Measurements from ENCODE around the gene FGF12. TPM values are rescaled to one million over a fixed set of nuclear protein-coding genes. Genes with fewer than 3 reads are reported as not detected.

The FGF12 gene
- total and polyA plus RNA-seq, 7 experiments from 2014 or later = not detected

DNA sequence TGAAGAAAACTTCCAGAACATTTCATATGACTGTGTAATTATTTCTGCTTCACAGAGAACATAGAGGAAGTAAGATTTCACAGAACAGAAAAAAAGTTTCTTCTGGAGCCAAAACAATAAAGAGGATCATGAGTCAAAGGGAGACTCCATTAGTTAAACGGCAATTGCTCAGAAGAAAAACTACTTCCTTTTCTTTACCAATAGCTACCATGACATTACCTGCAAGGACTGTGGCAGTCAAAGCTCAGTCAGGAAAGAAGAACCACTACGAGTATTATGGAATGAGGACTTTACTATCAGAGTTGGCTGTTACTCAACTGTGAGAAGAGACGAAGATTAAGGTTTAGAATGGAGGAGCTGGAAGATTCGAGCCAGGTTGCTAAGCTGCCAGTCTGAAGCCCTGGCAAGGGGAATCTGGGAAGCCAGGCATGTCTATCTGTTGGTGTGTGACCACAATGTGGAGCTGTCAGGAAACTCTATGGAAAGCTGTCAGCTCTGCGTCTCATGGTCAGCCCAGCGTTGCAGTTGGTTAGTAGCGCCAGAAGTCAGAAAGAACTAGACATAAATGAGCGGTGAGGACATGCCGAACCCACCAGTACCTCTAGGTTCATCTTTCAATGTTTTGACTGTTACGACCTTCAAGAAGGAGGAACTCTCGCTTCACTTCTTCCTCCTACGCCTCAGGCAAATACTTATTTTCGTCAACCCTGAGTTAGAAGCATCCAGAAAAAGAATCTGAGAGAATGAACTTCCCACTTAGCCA is 604.3 kb downstream of the FGF12 start:
- ChIA-PET CTCF (no interaction called here), POLR2A (no interaction called here)
- no peaks in the 10 kb centered on the region for H3K4me1 ChIP-seq (ENCODE audit: control insufficient read depth in 2 of 2, insufficient read depth in 2 of 2, low read length in 2 of 2)
- no peaks in the 10 kb centered on the region for H3K36me3 ChIP-seq (ENCODE audit: control insufficient read depth in 2 of 3, insufficient read depth in 3 of 3, low read length in 3 of 3)
- Mint-ChIP-seq H3K9me3 (peaks cover 0 to 7% (median 0%) of the 10 kb centered on the region in 11 donors), H3K4me3 (no peak overlapping the region), H3K27ac (no peak overlapping the region), H3K27me3 (peaks cover 0 to 5% (median 0%) of the 10 kb centered on the region in 5 donors), H3K4me1 (no peaks in the 10 kb centered on the region), H3K36me3 (no peaks in the 10 kb centered on the region)
- H3K9me3 ChIP-seq (ENCODE audit: control insufficient read depth in 2 of 3, low read length in 3 of 3) = no peaks in the 10 kb centered on the region
- intact Hi-C loops (cut with micrococcal nuclease) = no loop called here
- H3K27me3 ChIP-seq (ENCODE audit: control insufficient read depth in 2 of 2, insufficient read depth in 2 of 2, low read length in 2 of 2) = no peaks in the 10 kb centered on the region
- no peak for DNase-seq
- H3K4me3 ChIP-seq (ENCODE audit: low read length) = no peak overlapping the region
- no peak overlapping the region for H3K27ac ChIP-seq (ENCODE audit: low read depth, low read length)
- no peak for ATAC-seq

DNA sequence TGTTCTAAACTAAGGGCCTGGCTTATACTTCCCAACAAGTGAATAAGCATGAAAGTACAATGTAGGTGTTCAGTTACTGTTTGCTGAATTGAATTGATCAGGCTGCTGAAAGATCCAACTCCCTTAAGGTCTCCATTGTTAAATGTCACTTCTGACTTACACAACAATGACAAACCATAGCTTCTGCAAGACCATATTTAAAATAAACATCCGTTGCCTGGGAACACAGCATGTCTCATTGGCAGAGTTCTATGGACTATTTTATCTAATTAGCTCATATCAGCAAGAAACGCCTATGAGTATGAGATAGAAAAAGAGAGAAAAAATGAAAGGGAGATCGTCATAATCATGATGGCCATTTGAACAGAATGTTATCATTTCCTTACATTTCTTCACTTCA is 605.4 kb downstream of the FGF12 start:
- Mint-ChIP-seq H3K27ac (no peak overlapping the region), H3K4me1 (no peaks in the 10 kb centered on the region), H3K9me3 (peaks cover 0 to 9% (median under 1%) of the 10 kb centered on the region in 11 donors), H3K36me3 (no peaks in the 10 kb centered on the region), H3K4me3 (no peak overlapping the region), H3K27me3 (peaks cover 0 to 4% (median 0%) of the 10 kb centered on the region in 5 donors)
- H3K36me3 ChIP-seq (ENCODE audit: control insufficient read depth in 2 of 3, insufficient read depth in 3 of 3, low read length in 3 of 3) = no peaks in the 10 kb centered on the region
- no peak overlapping the region for H3K4me3 ChIP-seq (ENCODE audit: low read length)
- H3K4me1 ChIP-seq (ENCODE audit: control insufficient read depth in 2 of 2, insufficient read depth in 2 of 2, low read length in 2 of 2) = no peaks in the 10 kb centered on the region
- H3K27ac ChIP-seq (ENCODE audit: low read depth, low read length) = no peak overlapping the region
- POLR2A ChIA-PET = no interaction called here
- CTCF ChIA-PET = interaction anchor here (0.8 kb wide), 1 partner anchor 19 kb away, joined by 3 read pairs; no protein-coding TSS in a partner anchor
- no peaks in the 10 kb centered on the region for H3K27me3 ChIP-seq (ENCODE audit: control insufficient read depth in 2 of 2, insufficient read depth in 2 of 2, low read length in 2 of 2)
- no peaks in the 10 kb centered on the region for H3K9me3 ChIP-seq (ENCODE audit: control insufficient read depth in 2 of 3, low read length in 3 of 3)
- no peak for DNase-seq
- intact Hi-C loops (cut with micrococcal nuclease) = no loop called here
- no peak for ATAC-seq

DNA sequence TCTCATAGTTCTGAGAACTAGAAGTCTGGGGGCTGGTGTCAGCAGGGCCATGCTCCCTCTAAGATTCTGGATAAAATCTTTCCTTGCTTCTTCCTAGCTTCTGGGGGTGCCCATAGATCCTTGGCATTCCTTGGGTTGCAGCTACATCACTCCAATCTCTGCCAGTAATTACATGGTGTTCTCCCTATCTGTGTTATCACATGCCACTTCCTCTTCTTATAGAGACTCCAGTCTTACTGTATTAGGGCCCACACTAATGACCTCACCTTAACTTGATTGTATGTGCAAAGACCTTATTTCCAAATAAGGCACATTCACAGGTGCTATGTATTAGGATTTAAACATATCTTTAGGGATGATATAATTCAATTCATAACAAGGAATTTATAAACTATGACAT is 618.5 kb downstream of the FGF12 start:
- CTCF ChIA-PET = no interaction called here
- H3K4me1 ChIP-seq (ENCODE audit: control insufficient read depth in 2 of 2, insufficient read depth in 2 of 2, low read length in 2 of 2) = no peaks in the 10 kb centered on the region
- H3K36me3 Mint-ChIP-seq = no peaks in the 10 kb centered on the region
- ATAC-seq = no peak
- no peaks in the 10 kb centered on the region for H3K4me1 Mint-ChIP-seq
- H3K4me3 ChIP-seq (ENCODE audit: low read length) = no peak overlapping the region
- no peak overlapping the region for H3K4me3 Mint-ChIP-seq
- intact Hi-C loops (cut with micrococcal nuclease) = no loop called here
- POLR2A ChIA-PET = no interaction called here
- no peak overlapping the region for H3K27ac ChIP-seq (ENCODE audit: low read depth, low read length)
- no peak for DNase-seq
- H3K27me3 Mint-ChIP-seq = no peaks in the 10 kb centered on the region
- H3K36me3 ChIP-seq (ENCODE audit: control insufficient read depth in 2 of 3, insufficient read depth in 3 of 3, low read length in 3 of 3) = no peaks in the 10 kb centered on the region
- no peaks in the 10 kb centered on the region for H3K27me3 ChIP-seq (ENCODE audit: control insufficient read depth in 2 of 2, insufficient read depth in 2 of 2, low read length in 2 of 2)
- H3K9me3 Mint-ChIP-seq = peaks cover 0 to 12% (median 0%) of the 10 kb centered on the region in 11 donors
- no peaks in the 10 kb centered on the region for H3K9me3 ChIP-seq (ENCODE audit: control insufficient read depth in 2 of 3, low read length in 3 of 3)
- no peak overlapping the region for H3K27ac Mint-ChIP-seq

DNA sequence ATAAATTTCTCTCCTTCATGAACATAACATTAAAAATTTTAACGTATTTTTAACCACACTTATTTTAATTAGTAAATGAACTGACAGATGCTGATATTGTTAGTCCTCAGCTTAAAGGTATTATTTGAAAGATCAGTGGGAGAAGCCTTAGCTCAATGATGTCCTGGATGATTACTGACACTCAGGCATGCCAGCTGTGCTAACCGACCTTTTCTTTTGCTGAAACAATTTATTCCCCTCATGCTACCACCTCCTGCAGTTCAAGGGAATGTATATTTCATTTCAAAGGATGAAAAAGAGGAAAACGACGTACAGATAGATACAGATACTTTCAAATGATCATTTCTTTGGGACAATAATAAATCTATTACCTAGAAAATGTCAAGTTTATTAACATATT is 620.8 kb downstream of the FGF12 start:
- no peaks in the 10 kb centered on the region for H3K36me3 Mint-ChIP-seq
- DNase-seq = no peak
- H3K9me3 Mint-ChIP-seq = peaks cover 0 to 4% (median 0%) of the 10 kb centered on the region in 11 donors
- intact Hi-C loops (cut with micrococcal nuclease) = no loop called here
- ATAC-seq = no peak
- Histone ChIP-seq H3K36me3 (ENCODE audit: control insufficient read depth in 2 of 3, insufficient read depth in 3 of 3, low read length in 3 of 3) (no peaks in the 10 kb centered on the region), H3K27me3 (ENCODE audit: control insufficient read depth in 2 of 2, insufficient read depth in 2 of 2, low read length in 2 of 2) (no peaks in the 10 kb centered on the region), H3K4me3 (ENCODE audit: low read length) (no peak overlapping the region), H3K4me1 (ENCODE audit: control insufficient read depth in 2 of 2, insufficient read depth in 2 of 2, low read length in 2 of 2) (no peaks in the 10 kb centered on the region), H3K27ac (ENCODE audit: low read depth, low read length) (no peak overlapping the region), H3K9me3 (ENCODE audit: control insufficient read depth in 2 of 3, low read length in 3 of 3) (no peaks in the 10 kb centered on the region)
- H3K27ac Mint-ChIP-seq = no peak overlapping the region
- no peaks in the 10 kb centered on the region for H3K4me1 Mint-ChIP-seq
- no peak overlapping the region for H3K4me3 Mint-ChIP-seq
- ChIA-PET CTCF (interaction anchor here (0.6 kb wide), 1 partner anchor 951 kb away, joined by 3 read pairs; no protein-coding TSS in a partner anchor), POLR2A (no interaction called here)
- H3K27me3 Mint-ChIP-seq = no peaks in the 10 kb centered on the region

DNA sequence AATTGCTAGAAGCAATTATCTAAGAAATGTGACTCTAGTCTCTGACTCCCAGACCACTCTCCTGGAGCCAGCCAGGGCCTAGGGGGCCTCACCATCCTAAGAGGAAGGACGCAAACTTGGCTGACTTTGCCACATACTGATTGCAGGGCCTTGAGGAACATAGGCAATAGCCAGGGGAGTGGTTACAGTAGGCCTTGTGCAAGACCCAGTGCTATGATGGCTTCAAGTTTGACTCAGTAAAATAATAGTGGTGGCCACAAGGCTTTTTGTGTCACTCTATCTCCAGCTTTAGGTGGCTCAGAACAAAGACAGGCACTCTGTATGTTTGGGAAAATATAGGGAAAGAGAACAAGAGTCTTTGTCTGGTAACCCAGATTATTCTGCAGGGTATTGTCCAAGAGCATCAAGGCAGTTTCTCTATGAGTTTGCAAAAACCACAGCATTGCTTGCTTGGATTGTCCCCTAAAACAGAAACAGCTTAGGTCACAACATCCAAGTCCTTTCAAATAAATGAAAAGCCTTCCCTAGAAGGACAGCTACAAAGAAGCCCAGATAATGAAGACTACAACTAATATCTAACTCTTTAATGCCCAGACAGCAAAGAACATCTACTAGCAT is 634.8 kb downstream of the FGF12 start:
- no peaks in the 10 kb centered on the region for H3K36me3 ChIP-seq (ENCODE audit: control insufficient read depth in 2 of 3, insufficient read depth in 3 of 3, low read length in 3 of 3)
- ATAC-seq = no peak
- no peak overlapping the region for H3K27ac Mint-ChIP-seq
- no peaks in the 10 kb centered on the region for H3K27me3 ChIP-seq (ENCODE audit: control insufficient read depth in 2 of 2, insufficient read depth in 2 of 2, low read length in 2 of 2)
- peaks cover 0 to 26% (median 0%) of the 10 kb centered on the region in 11 donors for H3K9me3 Mint-ChIP-seq
- ChIA-PET POLR2A (no interaction called here), CTCF (no interaction called here)
- H3K4me3 Mint-ChIP-seq = no peak overlapping the region
- no peak overlapping the region for H3K27ac ChIP-seq (ENCODE audit: low read depth, low read length)
- H3K4me3 ChIP-seq (ENCODE audit: low read length) = no peak overlapping the region
- H3K4me1 Mint-ChIP-seq = no peaks in the 10 kb centered on the region
- DNase-seq = no peak
- H3K36me3 Mint-ChIP-seq = no peaks in the 10 kb centered on the region
- H3K4me1 ChIP-seq (ENCODE audit: control insufficient read depth in 2 of 2, insufficient read depth in 2 of 2, low read length in 2 of 2) = no peaks in the 10 kb centered on the region
- no peaks in the 10 kb centered on the region for H3K9me3 ChIP-seq (ENCODE audit: control insufficient read depth in 2 of 3, low read length in 3 of 3)
- intact Hi-C loops (cut with micrococcal nuclease) = no loop called here
- no peaks in the 10 kb centered on the region for H3K27me3 Mint-ChIP-seq

DNA sequence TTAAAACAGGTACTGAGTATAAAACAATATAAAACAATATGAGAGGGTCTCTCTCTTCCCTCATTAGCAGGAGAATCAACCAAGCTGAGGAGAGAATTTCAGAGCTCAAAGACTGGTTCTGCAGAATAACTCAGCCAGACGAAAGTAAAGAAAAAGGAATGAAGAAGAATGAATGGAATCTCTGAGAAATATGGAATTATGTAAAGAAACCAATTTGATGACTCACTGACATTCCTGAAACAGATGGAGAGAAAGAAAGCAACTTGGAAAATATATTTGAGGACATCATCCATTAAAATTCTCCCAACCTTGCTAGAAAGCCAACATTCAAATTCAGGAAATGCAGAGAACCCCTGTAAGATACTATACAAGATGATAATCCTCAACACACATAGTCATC is 635.5 kb downstream of the FGF12 start:
- CTCF ChIA-PET = no interaction called here
- no peaks in the 10 kb centered on the region for H3K36me3 ChIP-seq (ENCODE audit: control insufficient read depth in 2 of 3, insufficient read depth in 3 of 3, low read length in 3 of 3)
- no peaks in the 10 kb centered on the region for H3K36me3 Mint-ChIP-seq
- H3K27ac ChIP-seq (ENCODE audit: low read depth, low read length) = no peak overlapping the region
- no peaks in the 10 kb centered on the region for H3K27me3 Mint-ChIP-seq
- ATAC-seq (no peak), DNase-seq (no peak)
- intact Hi-C loops (cut with micrococcal nuclease) = no loop called here
- no peak overlapping the region for H3K27ac Mint-ChIP-seq
- no peak overlapping the region for H3K4me3 Mint-ChIP-seq
- H3K27me3 ChIP-seq (ENCODE audit: control insufficient read depth in 2 of 2, insufficient read depth in 2 of 2, low read length in 2 of 2) = no peaks in the 10 kb centered on the region
- H3K9me3 ChIP-seq (ENCODE audit: control insufficient read depth in 2 of 3, low read length in 3 of 3) = no peaks in the 10 kb centered on the region
- no peak overlapping the region for H3K4me3 ChIP-seq (ENCODE audit: low read length)
- no peaks in the 10 kb centered on the region for H3K4me1 Mint-ChIP-seq
- POLR2A ChIA-PET = no interaction called here
- H3K9me3 Mint-ChIP-seq = peaks cover 0 to 26% (median 0%) of the 10 kb centered on the region in 11 donors
- no peaks in the 10 kb centered on the region for H3K4me1 ChIP-seq (ENCODE audit: control insufficient read depth in 2 of 2, insufficient read depth in 2 of 2, low read length in 2 of 2)

DNA sequence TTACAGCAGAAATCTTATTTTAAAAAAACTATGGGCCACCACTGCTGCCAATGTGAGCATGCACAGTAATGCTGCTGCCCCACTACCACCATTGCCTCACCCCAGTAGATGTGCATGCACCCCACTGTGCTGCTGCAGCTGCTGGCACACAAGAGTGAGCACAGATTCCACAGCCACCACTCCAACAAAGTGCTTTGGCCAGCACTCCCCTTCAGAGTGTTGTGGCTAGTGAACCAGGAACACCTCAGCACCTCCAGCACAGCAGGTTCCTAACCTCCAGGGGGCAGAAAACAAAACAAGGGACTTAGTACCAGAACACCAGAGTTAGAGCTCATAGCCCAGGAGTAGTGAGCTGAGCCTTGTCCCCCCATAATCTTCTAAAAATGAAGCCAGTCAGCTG is 636.8 kb downstream of the FGF12 start:
- peaks cover 0 to 28% (median 0%) of the 10 kb centered on the region in 11 donors for H3K9me3 Mint-ChIP-seq

More for the DNA sequence above, 636.8 kb downstream of the FGF12 start:
- ChIA-PET CTCF (no interaction called here), POLR2A (no interaction called here)
- H3K4me3 Mint-ChIP-seq = no peak overlapping the region
- no peak overlapping the region for H3K27ac Mint-ChIP-seq
- intact Hi-C loops (cut with micrococcal nuclease) = no loop called here
- H3K36me3 ChIP-seq (ENCODE audit: control insufficient read depth in 2 of 3, insufficient read depth in 3 of 3, low read length in 3 of 3) = no peaks in the 10 kb centered on the region
- no peak overlapping the region for H3K4me3 ChIP-seq (ENCODE audit: low read length)
- no peak for ATAC-seq
- H3K27me3 ChIP-seq (ENCODE audit: control insufficient read depth in 2 of 2, insufficient read depth in 2 of 2, low read length in 2 of 2) = no peaks in the 10 kb centered on the region
- H3K9me3 ChIP-seq (ENCODE audit: control insufficient read depth in 2 of 3, low read length in 3 of 3) = no peaks in the 10 kb centered on the region
- no peaks in the 10 kb centered on the region for H3K36me3 Mint-ChIP-seq
- no peak for DNase-seq
- H3K4me1 ChIP-seq (ENCODE audit: control insufficient read depth in 2 of 2, insufficient read depth in 2 of 2, low read length in 2 of 2) = no peaks in the 10 kb centered on the region
- no peak overlapping the region for H3K27ac ChIP-seq (ENCODE audit: low read depth, low read length)
- no peaks in the 10 kb centered on the region for H3K27me3 Mint-ChIP-seq
- H3K4me1 Mint-ChIP-seq = no peaks in the 10 kb centered on the region
